ENCODE data around the gene OGFOD1.

DNA sequence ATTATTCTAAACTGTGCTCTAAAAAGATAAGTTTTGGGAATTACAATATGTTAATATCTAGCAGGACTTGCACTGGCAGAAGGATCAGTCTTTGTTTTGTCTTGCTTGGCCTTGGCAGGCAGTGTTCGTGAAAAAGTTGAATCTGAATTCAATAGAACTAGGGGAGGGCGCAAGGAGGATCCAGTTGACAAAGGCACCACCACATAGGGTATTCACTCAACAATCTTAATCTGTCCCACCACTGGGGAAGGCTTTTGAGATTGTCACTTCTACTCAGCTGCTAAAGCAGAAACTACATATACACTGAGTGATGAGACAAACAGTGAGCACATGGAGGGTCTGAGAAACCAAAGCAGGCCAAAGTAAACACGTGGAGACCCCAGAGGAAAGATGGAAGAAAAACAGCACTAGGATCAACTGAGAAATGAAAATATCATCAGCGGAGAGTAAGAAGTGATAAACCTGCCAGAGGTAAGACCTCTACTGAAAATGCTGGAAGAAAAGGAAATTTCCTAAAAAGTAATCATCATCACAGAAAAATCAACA, 28.4 kb upstream of the OGFOD1 start:
- TF ChIP-seq, protein P1, sequence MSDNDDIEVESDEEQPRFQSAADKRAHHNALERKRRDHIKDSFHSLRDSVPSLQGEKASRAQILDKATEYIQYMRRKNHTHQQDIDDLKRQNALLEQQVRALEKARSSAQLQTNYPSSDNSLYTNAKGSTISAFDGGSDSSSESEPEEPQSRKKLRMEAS (IDR thresholded peaks at IDR 0.05; ENCODE audit: low read depth, low read length): no peak
- no peak for TF ChIP-seq POLR2A (IDR thresholded peaks at IDR 0.05; ENCODE audit: extremely low read depth, insufficient read length)
- TF ChIP-seq MYC (IDR thresholded peaks at IDR 0.05; ENCODE audit: low read depth, low read length): no peak
- TF ChIP-seq, protein P2, sequence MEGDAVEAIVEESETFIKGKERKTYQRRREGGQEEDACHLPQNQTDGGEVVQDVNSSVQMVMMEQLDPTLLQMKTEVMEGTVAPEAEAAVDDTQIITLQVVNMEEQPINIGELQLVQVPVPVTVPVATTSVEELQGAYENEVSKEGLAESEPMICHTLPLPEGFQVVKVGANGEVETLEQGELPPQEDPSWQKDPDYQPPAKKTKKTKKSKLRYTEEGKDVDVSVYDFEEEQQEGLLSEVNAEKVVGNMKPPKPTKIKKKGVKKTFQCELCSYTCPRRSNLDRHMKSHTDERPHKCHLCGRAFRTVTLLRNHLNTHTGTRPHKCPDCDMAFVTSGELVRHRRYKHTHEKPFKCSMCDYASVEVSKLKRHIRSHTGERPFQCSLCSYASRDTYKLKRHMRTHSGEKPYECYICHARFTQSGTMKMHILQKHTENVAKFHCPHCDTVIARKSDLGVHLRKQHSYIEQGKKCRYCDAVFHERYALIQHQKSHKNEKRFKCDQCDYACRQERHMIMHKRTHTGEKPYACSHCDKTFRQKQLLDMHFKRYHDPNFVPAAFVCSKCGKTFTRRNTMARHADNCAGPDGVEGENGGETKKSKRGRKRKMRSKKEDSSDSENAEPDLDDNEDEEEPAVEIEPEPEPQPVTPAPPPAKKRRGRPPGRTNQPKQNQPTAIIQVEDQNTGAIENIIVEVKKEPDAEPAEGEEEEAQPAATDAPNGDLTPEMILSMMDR (IDR thresholded peaks at IDR 0.05; ENCODE audit: low read depth, low read length): no peak

Data from NB4 (cell line).